ENCODE measurements around the gene FAM98C. TPM values are rescaled to one million over a fixed set of nuclear protein-coding genes. Genes with fewer than 3 reads are reported as not detected.

FAM98C gene
- total and polyA plus RNA-seq, 4 experiments from 2014 or later = 18.2 to 53.8 (median 37.7) TPM

- Mint-ChIP-seq H3K27me3 (peaks cover 0 to 11% of the 10 kb centered on the region in 2 donors), H3K9me3 (no peaks in the 10 kb centered on the region), H3K36me3 (peaks cover 33 to 44% of the 10 kb centered on the region in 2 donors), H3K4me1 (peaks cover 11 to 32% (median 18%) of the 10 kb centered on the region in 4 donors), H3K27ac (peak overlapping the region in 2 of 7 donors; percentile 55 to 62), H3K4me3 (peak overlapping the region in 1 of 8 donors; percentile 46)
- Histone ChIP-seq H3K36me3 (ENCODE audit: insufficient read depth, low read length) (peaks cover 40% of the 10 kb centered on the region), H3K4me3 (ENCODE audit: low read length in 2 of 2) (no peak overlapping the region), H3K9me3 (ENCODE audit: control insufficient read depth in 1 of 2, low read length in 2 of 2) (no peaks in the 10 kb centered on the region), H3K4me1 (ENCODE audit: insufficient read depth, low read length) (peaks cover 30% of the 10 kb centered on the region), H3K27ac (ENCODE audit: low read depth, low read length) (no peak overlapping the region), H3K27me3 (ENCODE audit: insufficient read depth, low read length) (no peaks in the 10 kb centered on the region)
- peak in 1 of 5 donors; percentile 15 for DNase-seq
- ChIA-PET POLR2A (ENCODE audit: partially characterized antibody) (interaction anchor here (1.1 to 2.6 kb wide), 4 partner anchors 8 to 18 kb away, joined by 5 to 17 read pairs (median 10); partner anchors contain the start of genes FAM98C and PSMD8), CTCF (ENCODE audit: partially characterized antibody) (interaction anchor here (1.5 kb wide), 1 partner anchor 140 kb away, joined by 3 read pairs; no protein-coding TSS in a partner anchor)
- intact Hi-C loops (cut with micrococcal nuclease) = no loop called here
Measured at GRCh38 chr19:38384209-38385027, 18.5 kb upstream of the FAM98C start.

GRCh38 chr19:38385057-38385803 lies 17.7 kb upstream of the FAM98C start:
- ChIA-PET POLR2A (ENCODE audit: partially characterized antibody) (interaction anchor here (1.1 to 2.6 kb wide), 4 partner anchors 9 to 18 kb away, joined by 5 to 17 read pairs (median 10); partner anchors contain the start of genes FAM98C and PSMD8), CTCF (ENCODE audit: partially characterized antibody) (interaction anchor here (1.5 kb wide), 1 partner anchor 141 kb away, joined by 3 read pairs; no protein-coding TSS in a partner anchor)
- peak overlapping the region in 1 of 7 donors; percentile 62 for H3K27ac Mint-ChIP-seq
- H3K4me1 ChIP-seq (ENCODE audit: insufficient read depth, low read length) = peaks cover 31% of the 10 kb centered on the region
- H3K27me3 ChIP-seq (ENCODE audit: insufficient read depth, low read length) = no peaks in the 10 kb centered on the region
- no peaks in the 10 kb centered on the region for H3K9me3 Mint-ChIP-seq
- H3K4me1 Mint-ChIP-seq = peaks cover 12 to 38% (median 18%) of the 10 kb centered on the region in 4 donors
- intact Hi-C loops (cut with micrococcal nuclease) = no loop called here
- peak overlapping the region in 3 of 8 donors; percentile 15 to 59 (median 46) for H3K4me3 Mint-ChIP-seq
- H3K36me3 Mint-ChIP-seq = peaks cover 27 to 38% of the 10 kb centered on the region in 2 donors
- H3K27ac ChIP-seq (ENCODE audit: low read depth, low read length) = no peak overlapping the region
- peaks cover 36% of the 10 kb centered on the region for H3K36me3 ChIP-seq (ENCODE audit: insufficient read depth, low read length)
- H3K4me3 ChIP-seq (ENCODE audit: low read length in 2 of 2) = no peak overlapping the region
- no peaks in the 10 kb centered on the region for H3K9me3 ChIP-seq (ENCODE audit: control insufficient read depth in 1 of 2, low read length in 2 of 2)
- peak in 1 of 5 donors; percentile 44 for DNase-seq
- H3K27me3 Mint-ChIP-seq = peaks cover 0 to 11% of the 10 kb centered on the region in 2 donors

GRCh38 chr19:38385804-38386257 lies 17.1 kb upstream of the FAM98C start:
- Mint-ChIP-seq H3K27me3 (peaks cover 0 to 11% of the 10 kb centered on the region in 2 donors), H3K36me3 (peaks cover 21 to 35% of the 10 kb centered on the region in 2 donors), H3K27ac (no peak overlapping the region), H3K9me3 (no peaks in the 10 kb centered on the region), H3K4me3 (no peak overlapping the region), H3K4me1 (peaks cover 12 to 42% (median 18%) of the 10 kb centered on the region in 4 donors)
- H3K27me3 ChIP-seq (ENCODE audit: insufficient read depth, low read length) = no peaks in the 10 kb centered on the region
- POLR2A ChIA-PET (ENCODE audit: partially characterized antibody) = interaction anchor here (1.8 to 2.6 kb wide), 3 partner anchors 9 to 11 kb away, joined by 7 to 17 read pairs (median 14); partner anchors contain the start of gene PSMD8
- DNase-seq = peak in 1 of 5 donors; percentile 27
- H3K27ac ChIP-seq (ENCODE audit: low read depth, low read length) = no peak overlapping the region
- CTCF ChIA-PET (ENCODE audit: partially characterized antibody) = no interaction called here
- intact Hi-C loops (cut with micrococcal nuclease) = no loop called here
- H3K36me3 ChIP-seq (ENCODE audit: insufficient read depth, low read length) = peaks cover 32% of the 10 kb centered on the region
- H3K4me1 ChIP-seq (ENCODE audit: insufficient read depth, low read length) = peaks cover 31% of the 10 kb centered on the region
- no peaks in the 10 kb centered on the region for H3K9me3 ChIP-seq (ENCODE audit: control insufficient read depth in 1 of 2, low read length in 2 of 2)
- H3K4me3 ChIP-seq (ENCODE audit: low read length in 2 of 2) = no peak overlapping the region

GRCh38 chr19:38386300-38386970 lies 16.5 kb upstream of the FAM98C start:
- H3K9me3 ChIP-seq (ENCODE audit: control insufficient read depth in 1 of 2, low read length in 2 of 2) = no peaks in the 10 kb centered on the region
- H3K4me3 ChIP-seq (ENCODE audit: low read length in 2 of 2) = no peak overlapping the region
- Mint-ChIP-seq H3K36me3 (peaks cover 15 to 29% of the 10 kb centered on the region in 2 donors), H3K27ac (no peak overlapping the region), H3K9me3 (no peaks in the 10 kb centered on the region), H3K4me3 (no peak overlapping the region), H3K4me1 (peaks cover 12 to 45% (median 18%) of the 10 kb centered on the region in 4 donors), H3K27me3 (peaks cover 0 to 11% of the 10 kb centered on the region in 2 donors)
- H3K27me3 ChIP-seq (ENCODE audit: insufficient read depth, low read length) = no peaks in the 10 kb centered on the region
- DNase-seq = peak in 1 of 5 donors; percentile 36
- H3K27ac ChIP-seq (ENCODE audit: low read depth, low read length) = no peak overlapping the region
- intact Hi-C loops (cut with micrococcal nuclease) = no loop called here
- ChIA-PET CTCF (ENCODE audit: partially characterized antibody) (no interaction called here), POLR2A (ENCODE audit: partially characterized antibody) (interaction anchor here (1.8 to 4.3 kb wide), 7 partner anchors 9 to 349 kb away, joined by 5 to 78 read pairs (median 14); partner anchors contain the start of genes EIF3K, FAM98C and PSMD8)
- peaks cover 25% of the 10 kb centered on the region for H3K36me3 ChIP-seq (ENCODE audit: insufficient read depth, low read length)
- peaks cover 31% of the 10 kb centered on the region for H3K4me1 ChIP-seq (ENCODE audit: insufficient read depth, low read length)

- intact Hi-C loops (cut with micrococcal nuclease) = loop anchor here (1.0 kb wide), 1 partner anchor 51 kb away; no protein-coding TSS in a partner anchor
- peaks cover 0 to 11% of the 10 kb centered on the region in 2 donors for H3K27me3 Mint-ChIP-seq
- peaks cover 19% of the 10 kb centered on the region for H3K36me3 ChIP-seq (ENCODE audit: insufficient read depth, low read length)
- H3K4me1 Mint-ChIP-seq = peaks cover 12 to 45% (median 18%) of the 10 kb centered on the region in 4 donors
- peaks cover 31% of the 10 kb centered on the region for H3K4me1 ChIP-seq (ENCODE audit: insufficient read depth, low read length)
- no peak for DNase-seq
- peak overlapping the region; percentile 75 to 90 (median 82) for H3K27ac Mint-ChIP-seq
- peak overlapping the region in 1 of 2 donors; percentile 70 for H3K4me3 ChIP-seq (ENCODE audit: low read length in 2 of 2)
- H3K27ac ChIP-seq (ENCODE audit: low read depth, low read length) = no peak overlapping the region
- no peaks in the 10 kb centered on the region for H3K9me3 Mint-ChIP-seq
- no peaks in the 10 kb centered on the region for H3K9me3 ChIP-seq (ENCODE audit: control insufficient read depth in 1 of 2, low read length in 2 of 2)
- ChIA-PET POLR2A (ENCODE audit: partially characterized antibody) (interaction anchor here (0.7 to 4.3 kb wide), 9 partner anchors 9 to 348 kb away, joined by 3 to 78 read pairs (median 5); partner anchors contain the start of genes CATSPERG, EIF3K, FAM98C and PSMD8), CTCF (ENCODE audit: partially characterized antibody) (interaction anchor here (1.0 to 2.3 kb wide), 4 partner anchors 10 to 52 kb away, joined by 3 to 16 read pairs (median 9); partner anchors contain the start of genes FAM98C and PSMD8)
- peak overlapping the region; percentile 87 to 98 (median 92) for H3K4me3 Mint-ChIP-seq
- peaks cover 9 to 23% of the 10 kb centered on the region in 2 donors for H3K36me3 Mint-ChIP-seq
- no peaks in the 10 kb centered on the region for H3K27me3 ChIP-seq (ENCODE audit: insufficient read depth, low read length)
Measured at GRCh38 chr19:38386971-38387549, 15.8 kb upstream of the FAM98C start.

All from CD4-positive, alpha-beta memory T cell (primary cell).